Fibroblast of villous mesenchyme (primary cell): ENCODE measurements around the gene TMEM44. TPM values are rescaled to one million over a fixed set of nuclear protein-coding genes. Genes with fewer than 3 reads are reported as not detected.

Source experiments
- DNase-seq: peaks from one replicate; pipeline ENCODE4 v3.0.0-alpha.2; 2010; ENCODE audit warnings: low read depth
- H3K4me3 ChIP-seq: 2 replicates; pipeline ENCODE4 v1.5.1; 2011; ENCODE audit warnings: low read depth, mild to moderate bottlenecking, low read length
- CTCF ChIP-seq: IDR thresholded peaks from 2 replicates; pipeline ENCODE4 v1.5.1; 2012; ENCODE audit warnings: low read depth, mild to moderate bottlenecking, low read length; ENCODE audit not compliant: insufficient read depth
- total RNA-seq: library from RNA; depleted of rRNA; stranded (reverse); fragments of >200 nt; gene quantifications from 2 replicates; pipeline ENCODE4 v1.2.3, GENCODE V29; 2012

TMEM44 gene
- total RNA-seq, 1 donor = 11.7 TPM

DNA sequence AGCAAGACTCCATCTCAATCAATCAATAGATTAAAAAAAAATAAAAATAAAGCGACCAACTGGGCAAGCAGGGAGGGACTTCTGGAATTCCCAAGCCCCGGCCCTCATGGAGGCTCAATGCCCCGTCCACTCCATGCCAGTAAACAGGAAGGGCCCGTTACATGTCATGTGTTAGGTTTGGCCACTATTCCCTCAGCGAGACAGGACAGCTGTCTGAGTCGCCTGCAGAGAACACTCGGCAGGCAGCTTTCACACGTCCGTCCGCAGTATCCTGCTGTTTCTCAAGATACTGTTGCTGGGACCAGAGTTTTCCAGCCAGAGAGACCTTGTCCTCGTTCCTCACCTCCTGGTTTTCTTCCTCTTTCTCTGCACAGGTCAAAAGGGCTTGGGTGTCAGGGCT lies 18.0 kb downstream of the TMEM44 start:
- TF ChIP-seq CTCF = no peak
- no peak for DNase-seq

GRCh38 chr3:194612221-194612620 lies 21.0 kb downstream of the TMEM44 start:
- no peak for TF ChIP-seq CTCF
- no peak for DNase-seq
- no peak overlapping the region for H3K4me3 ChIP-seq

More for the DNA sequence above, 18.0 kb downstream of the TMEM44 start:
- H3K4me3 ChIP-seq = no peak overlapping the region

DNA sequence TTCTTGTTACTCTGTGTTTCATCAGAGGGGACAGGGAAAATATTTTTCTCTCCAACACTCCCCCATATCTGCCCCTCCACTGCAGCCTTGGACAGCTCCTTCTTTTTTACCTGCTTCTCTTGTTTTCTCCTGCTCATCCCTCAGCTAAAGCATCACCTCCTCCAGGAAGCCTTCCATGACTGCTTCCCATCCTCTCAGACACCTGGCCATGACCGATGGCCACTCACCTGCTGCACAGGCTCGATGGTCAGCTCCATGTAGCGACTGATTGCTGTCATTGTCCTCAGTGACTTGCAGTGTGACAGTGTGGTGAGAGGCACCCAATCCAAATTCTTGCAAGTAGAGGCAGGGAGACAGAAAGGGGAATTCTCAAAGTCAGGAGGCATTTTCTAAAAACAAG lies 22.5 kb downstream of the TMEM44 start:
- no peak overlapping the region for H3K4me3 ChIP-seq
- no peak for TF ChIP-seq CTCF
- no peak for DNase-seq

- no peak for DNase-seq
- TF ChIP-seq CTCF = no peak
- no peak overlapping the region for H3K4me3 ChIP-seq
These were observed 23.6 kb downstream of the TMEM44 start for GRCh38 chr3:194609601-194610000.

DNA sequence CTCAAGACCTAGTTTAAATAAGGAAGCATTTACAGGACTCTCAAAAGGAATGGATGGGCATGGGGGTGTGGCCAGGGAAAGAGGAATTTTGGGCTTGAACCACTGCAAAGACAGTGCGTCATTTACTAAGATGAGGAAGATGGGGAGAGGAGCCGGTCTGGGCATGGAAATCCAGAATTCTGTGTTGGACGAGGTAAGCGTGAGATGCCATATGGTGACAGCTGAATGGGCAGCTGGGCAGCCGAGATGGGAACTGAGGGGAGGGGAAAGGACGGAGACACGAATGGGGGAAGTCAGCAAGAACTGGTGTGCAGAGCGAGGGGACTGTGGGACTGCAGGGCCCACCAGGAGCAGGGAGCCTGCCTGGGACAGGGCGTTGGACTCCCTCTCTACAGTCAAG lies 24.2 kb downstream of the TMEM44 start:
- DNase-seq = no peak
- TF ChIP-seq CTCF = no peak
- no peak overlapping the region for H3K4me3 ChIP-seq

DNA sequence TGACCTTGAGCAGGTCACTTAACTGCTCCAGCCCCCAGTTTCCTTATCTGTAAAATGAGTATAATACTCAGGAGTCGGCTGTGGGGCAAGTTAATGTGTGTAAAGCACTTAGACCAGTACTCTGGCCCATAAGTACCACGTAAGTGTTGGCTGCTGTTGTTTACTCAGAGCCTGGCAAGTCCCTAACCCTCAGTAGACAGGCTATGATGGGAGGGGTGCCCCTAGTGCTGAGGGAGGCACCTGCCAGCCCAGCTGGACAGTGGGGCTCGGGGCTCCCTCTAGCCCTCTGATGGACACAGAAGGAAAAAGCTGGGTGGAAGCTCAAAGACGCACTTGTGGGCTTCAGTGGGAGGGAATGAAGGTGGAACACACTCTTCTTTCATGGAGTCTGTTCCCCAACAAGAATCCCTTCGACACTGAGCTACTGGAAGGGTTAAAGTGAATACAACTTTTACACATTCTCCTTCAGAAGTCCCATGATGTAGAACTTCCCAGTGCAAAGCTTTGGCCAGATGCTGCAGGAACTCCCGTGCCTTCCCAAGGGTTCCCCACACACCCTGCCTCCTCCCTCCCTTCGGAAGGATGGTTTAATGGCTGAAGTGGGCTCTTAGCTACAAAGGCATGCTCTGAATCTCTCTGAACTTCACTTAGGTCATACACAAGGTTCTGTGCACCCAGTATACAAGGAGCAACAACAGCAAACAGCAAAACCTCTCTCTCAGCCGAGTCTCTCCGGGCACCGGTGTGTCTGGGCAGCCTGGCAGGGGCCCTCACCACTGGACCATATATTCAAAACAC lies 25.4 kb downstream of the TMEM44 start:
- DNase-seq = no peak
- TF ChIP-seq CTCF = no peak
- no peak overlapping the region for H3K4me3 ChIP-seq

- no peak overlapping the region for H3K4me3 ChIP-seq
- DNase-seq = no peak
- no peak for TF ChIP-seq CTCF
These were observed 26.3 kb downstream of the TMEM44 start for GRCh38 chr3:194606941-194607340.
